GM12801 (cell line): ENCODE results near the gene GPSM1.

ENCODE experiments used
- CTCF ChIP-seq: IDR thresholded peaks from one replicate; pipeline ENCODE4 v1.5.1; 2011; ENCODE audit warnings: control low read depth; ENCODE audit not compliant: insufficient read length; ENCODE audit errors: extremely low read depth

Gene GPSM1

GRCh38 chr9:136383436-136383835, 56.1 kb downstream of the GPSM1 start:
- no peak for TF ChIP-seq CTCF

- TF ChIP-seq CTCF: no peak
These were observed 57.7 kb downstream of the GPSM1 start for GRCh38 chr9:136385015-136385414.

GRCh38 chr9:136386018-136386417, 58.7 kb downstream of the GPSM1 start:
- no peak for TF ChIP-seq CTCF

GRCh38 chr9:136387217-136387616, 59.9 kb downstream of the GPSM1 start:
- no peak for TF ChIP-seq CTCF

GRCh38 chr9:136389396-136389795, 62.1 kb downstream of the GPSM1 start:
- no peak for TF ChIP-seq CTCF

GRCh38 chr9:136391737-136392537, 64.6 kb downstream of the GPSM1 start:
- TF ChIP-seq CTCF: no peak

- no peak for TF ChIP-seq CTCF
These were observed 65.5 kb downstream of the GPSM1 start for GRCh38 chr9:136392538-136393449.
